HG03045 (cell line): Measurements from ENCODE around the gene ATF3.
A peak's percentile ranks its signal among the peaks of the same experiment; 100 is the strongest.
"Not testable (repeated sequence)": the region's sequence is repeated elsewhere in the genome, so short reads cannot be mapped to it uniquely, and the experiment has no call there.

Source experiments
- ATAC-seq: cut with Tn5 transposase; IDR thresholded peaks from one replicate; pipeline ENCODE4 v1.9.1; 2021; ENCODE audit warnings: mild to moderate bottlenecking, moderate library complexity; ENCODE audit not compliant: unreplicated experiment

Gene ATF3

GRCh38 chr1:212649020-212649419 is 40.5 kb downstream of the ATF3 start:
- ATAC-seq = no peak

DNA sequence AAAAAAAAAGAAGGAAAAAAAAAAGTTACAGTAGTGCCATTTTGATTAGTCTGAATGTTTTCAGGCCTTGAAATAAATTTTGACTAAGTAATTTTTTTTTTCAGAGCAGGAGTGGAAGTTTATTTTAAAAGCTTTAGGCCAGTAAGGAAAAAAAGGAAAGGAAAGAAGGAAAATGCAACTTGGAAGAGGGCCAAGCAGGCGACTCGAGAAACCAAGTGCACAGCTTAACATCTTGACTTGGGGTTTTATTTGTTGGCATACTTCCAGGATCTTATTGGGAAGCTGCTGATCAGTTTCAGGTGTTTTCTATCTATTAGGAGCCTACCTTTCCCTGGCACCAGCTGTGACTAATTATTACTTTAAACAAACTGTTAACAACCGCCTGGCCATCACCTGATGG is 41.7 kb downstream of the ATF3 start:
- no peak for ATAC-seq

DNA sequence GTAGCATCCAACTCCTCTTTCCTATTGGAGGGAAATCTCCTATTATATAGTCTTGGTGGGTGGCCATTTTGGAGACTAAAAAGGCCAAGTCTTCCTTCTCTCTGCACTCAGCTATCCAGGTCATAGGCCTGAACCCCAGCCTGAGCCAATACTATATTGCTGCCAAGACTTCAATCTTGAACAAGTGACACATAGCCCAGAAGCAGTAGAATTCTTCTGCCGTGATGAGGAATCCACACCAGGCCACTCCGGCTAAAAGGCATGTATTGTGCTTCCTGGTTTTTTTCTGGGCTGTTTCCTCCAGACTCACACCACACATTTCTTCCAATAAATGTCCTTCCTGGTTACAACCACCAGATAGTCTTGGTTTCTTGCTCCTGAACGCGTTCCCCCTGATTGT is 43.0 kb downstream of the ATF3 start:
- no peak for ATAC-seq

DNA sequence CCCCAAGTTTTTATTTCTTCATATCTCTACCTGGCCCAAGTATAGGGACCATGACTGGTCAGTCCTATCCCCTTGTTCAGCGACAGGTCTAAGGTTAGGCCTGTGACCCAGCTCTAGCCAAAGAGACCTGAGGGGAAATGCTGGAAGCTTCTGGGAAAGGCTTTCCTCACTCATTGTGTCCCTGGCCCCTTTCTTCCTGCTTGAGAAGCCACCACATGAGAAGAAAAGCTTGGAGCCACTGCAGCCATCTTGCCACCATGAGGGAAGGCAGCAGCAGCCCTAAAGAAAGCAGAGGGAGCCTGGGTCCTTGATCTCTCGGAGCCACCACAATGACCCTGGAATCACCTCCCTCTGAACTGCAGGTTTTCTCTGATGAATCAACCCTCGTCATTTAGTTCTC is 43.4 kb downstream of the ATF3 start:
- no peak for ATAC-seq

- no peak for ATAC-seq
These were observed 44.0 kb downstream of the ATF3 start for GRCh38 chr1:212652609-212653008.

DNA sequence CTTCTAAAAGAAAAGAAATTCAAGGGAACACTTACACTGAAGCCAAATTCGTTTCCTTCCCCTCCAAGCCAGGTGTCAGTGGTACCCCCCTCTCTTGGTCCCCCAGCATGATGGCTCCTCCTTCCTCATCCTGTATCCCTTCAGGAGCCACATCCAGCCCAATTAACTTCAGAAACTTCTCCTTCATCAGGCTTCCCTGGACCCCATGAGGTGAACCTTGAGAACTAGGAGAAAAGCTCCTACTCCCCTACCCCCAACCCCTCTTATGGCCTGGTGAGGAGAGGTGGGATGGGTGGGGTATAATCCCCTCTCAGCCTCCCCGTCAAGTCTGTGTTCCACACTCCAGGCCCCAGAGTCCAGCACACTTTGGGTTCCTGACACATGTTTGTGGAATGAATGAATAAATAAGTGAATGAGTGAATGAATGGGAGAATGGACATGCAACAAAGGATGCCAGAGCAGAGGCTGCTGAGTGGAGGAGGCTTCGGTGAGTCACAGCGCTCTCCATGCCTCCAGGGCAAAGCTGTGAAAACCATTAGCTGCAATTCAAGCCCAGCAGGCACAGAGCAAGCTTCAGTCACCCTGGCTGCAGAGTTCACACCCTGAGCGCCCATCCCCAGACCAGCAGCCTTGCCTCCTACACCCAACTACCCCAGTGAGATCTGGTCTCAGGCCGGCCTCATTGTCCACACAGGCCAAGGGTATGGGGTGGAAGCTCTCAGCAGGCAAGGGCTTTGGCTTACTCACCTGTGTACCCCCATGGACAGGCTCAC is 47.3 kb downstream of the ATF3 start:
- no peak for ATAC-seq

GRCh38 chr1:212656730-212657129 is 48.2 kb downstream of the ATF3 start:
- ATAC-seq = no peak

- ATAC-seq = not testable (repeated sequence)
These were observed 49.7 kb downstream of the ATF3 start for GRCh38 chr1:212658250-212658649.

DNA sequence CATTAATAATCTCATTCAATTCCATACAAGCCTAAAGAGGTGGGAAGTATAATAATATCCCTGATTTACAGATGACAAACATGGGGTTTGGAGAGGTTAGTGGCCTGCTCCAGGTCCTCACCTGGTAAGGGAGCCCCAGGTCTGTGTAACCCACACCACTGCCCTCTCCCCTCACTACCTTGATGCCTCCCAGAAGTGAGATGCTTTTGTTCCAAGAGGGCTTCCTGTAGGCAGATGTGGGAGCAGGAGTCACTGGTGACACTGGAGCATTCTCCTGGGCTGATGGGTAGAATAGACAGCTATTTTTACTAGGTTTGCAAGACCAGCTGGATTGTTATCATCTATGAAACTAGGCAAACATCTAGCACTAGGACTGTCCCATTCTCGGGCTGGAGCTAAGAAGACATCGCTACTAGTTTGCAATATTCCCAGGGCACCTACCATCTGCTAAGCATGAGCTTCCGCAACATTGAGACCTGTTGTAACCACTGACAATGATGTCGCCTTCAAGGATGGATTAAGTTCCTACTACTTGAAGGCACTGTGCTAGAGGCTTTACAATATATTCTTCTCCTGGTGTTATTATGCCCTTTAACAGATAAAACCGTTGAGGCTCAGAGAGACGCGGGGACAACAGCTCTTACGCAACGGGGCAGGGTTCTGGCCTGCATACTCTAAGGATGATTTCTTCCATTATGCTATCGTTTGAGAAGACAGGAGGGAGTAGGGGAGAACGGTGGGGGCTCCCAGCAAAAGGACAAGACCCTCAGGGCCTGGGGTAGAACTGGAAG is 56.0 kb downstream of the ATF3 start:
- ATAC-seq = no peak

DNA sequence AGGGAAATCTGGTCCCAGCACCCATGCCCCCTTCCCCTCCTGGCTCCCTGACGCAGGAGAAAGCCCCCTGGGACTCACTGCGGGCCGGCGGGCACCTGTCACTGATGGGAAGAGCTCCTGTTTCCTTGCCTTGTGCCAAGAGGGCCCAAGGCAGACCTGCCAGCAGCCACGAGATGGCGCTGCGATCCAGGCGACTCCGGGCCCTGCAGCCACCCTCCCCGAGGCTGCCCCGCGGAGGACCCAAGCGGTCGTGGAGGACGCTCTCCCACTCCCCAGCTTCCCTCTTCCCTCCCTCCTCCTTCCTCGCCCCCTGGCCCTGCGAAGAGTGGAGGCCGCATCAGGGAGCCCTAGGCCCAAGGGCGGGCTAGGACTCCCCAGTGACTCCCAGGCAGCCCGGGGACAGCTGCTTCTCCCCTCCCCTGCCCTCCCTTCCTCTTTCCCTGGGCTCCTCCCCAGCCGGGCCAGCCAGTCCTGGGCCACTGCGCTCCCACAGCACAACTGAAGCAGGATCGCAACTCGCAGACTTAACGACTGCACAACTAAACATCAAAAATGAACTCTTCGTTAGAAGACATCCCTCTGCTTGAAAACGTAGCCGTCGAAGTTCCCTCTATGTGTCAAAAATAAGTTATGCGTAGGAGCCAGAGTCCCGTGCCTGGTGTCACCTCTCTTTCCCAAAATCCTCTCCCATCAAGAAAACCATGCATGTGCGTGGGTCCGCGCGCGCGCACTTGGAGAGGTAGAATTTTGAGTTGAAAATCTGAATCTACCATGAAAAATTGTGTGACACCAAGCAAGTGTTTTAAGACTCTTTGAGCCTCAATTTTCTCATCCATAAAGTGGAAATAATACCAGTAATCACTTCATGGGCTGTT is 56.9 kb downstream of the ATF3 start:
- peak; percentile 93 for ATAC-seq

- no peak for ATAC-seq
These were observed 57.7 kb downstream of the ATF3 start for GRCh38 chr1:212666116-212666775.

DNA sequence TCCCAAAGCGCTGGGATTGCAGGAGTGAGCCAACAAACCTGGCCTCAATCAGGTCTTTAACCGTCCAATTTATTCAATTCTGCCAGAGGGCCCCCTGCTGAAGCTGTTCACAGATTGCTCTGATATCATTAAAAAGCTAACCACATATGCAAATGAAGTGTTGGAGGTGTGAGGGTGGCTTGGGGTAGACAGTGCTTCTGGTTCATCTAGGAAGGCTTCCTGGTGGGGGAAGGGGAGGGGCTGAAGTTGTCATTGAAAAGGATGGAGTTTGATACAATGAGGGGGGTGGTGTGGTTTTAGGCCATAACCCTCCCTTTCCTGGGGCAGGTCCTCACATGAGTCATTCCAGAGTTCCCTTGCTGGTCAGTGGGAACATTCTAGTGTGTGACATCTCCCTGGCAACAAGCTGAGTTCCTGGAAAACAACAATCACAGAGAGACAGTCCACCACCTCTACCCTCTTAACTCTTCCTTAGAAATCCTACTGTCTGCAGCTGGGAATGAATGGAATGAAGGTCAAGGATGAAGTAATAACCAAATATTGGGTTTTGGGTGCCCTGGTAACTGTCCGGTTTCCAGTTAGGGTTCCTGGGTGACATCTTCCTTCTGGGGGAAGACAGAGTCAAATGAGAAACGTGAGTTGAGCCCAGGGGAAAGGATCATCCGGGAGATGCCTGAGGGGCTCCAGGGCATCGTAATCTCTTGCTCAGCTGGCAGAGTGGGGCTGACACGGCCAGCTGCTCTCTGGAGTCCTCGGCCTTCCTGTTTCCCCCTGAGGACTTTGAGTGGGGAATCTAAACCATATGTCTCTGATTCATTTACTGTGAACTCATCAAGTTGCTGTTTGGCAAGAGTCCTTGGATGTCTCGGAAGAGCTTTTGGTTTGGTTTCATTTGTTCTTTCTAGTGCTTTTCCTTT is 58.9 kb downstream of the ATF3 start:
- no peak for ATAC-seq

- ATAC-seq = no peak
These were observed 59.9 kb downstream of the ATF3 start for GRCh38 chr1:212668477-212668876.

DNA sequence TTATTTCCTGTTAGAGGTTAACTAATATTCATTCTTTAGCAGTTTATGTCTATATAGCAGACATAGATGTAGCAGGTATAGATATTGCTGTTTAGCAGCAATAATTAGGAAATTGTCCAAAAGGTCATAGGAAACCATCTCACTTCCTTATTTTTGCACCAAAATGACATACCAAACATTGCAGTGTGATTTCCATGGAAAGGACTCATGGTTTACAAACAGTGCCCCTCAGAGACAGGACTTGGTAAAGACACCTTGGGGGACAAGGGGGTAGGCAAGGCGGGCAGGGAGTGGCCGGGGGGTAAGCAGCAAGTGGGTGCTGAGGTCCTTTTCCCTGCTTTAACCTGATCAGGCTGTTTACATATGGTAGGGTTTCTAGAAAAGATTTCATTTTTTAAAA is 60.5 kb downstream of the ATF3 start:
- ATAC-seq = no peak

DNA sequence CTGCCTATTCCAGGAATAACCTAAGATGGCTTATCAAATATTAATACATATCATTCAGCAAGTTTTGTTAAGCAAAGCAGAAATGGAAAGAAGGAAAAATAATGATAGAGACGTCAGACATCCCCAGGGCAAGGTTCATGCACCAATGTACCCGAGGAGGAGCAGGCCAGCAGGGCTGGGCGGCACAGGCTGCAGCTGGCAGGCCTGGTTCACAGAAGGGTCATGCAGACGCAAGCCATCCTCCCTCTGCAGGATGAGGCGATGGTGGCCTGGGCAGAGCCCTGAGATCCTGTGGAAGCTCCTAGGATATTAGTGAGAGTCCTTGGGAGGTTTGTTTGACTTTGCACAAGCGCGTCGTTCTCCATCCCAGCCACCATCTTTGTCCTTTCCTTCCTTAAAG is 61.0 kb downstream of the ATF3 start:
- ATAC-seq = no peak

DNA sequence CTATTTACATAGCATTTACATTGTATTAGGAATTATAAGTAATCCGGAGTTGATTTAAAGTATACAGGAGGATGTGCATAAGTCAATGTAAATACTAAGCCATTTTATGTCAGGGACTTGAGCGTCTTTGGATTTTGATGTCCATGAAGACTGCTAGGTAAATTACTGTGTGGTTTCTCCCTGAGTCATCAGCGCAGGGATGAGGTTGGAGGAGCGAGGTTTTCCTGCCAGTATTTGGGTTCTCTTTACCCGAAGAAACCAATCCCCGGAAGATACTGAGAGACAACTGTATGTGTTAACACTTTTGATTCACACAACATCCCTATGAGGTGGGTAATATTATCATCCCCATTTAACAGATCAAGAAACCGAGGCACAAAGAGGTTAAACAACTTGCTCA is 61.7 kb downstream of the ATF3 start:
- no peak for ATAC-seq
